GM18505 (cell line): ENCODE data around the gene COL25A1.

ENCODE experiments used
- ATAC-seq: cut with Tn5 transposase; IDR thresholded peaks from one replicate; pipeline ENCODE4 v1.9.1; 2021; ENCODE audit not compliant: unreplicated experiment
- POLR2A ChIP-seq: IDR thresholded peaks from 4 replicates; pipeline ENCODE4 v1.6.1; 2011; ENCODE audit warnings: borderline replicate concordance; ENCODE audit not compliant: insufficient read depth, insufficient read length; ENCODE audit errors: extremely low read depth

Gene COL25A1

GRCh38 chr4:108920395-108921087 is 381.9 kb downstream of the COL25A1 start:
- no peak for TF ChIP-seq POLR2A

GRCh38 chr4:108919226-108919893 is 383.1 kb downstream of the COL25A1 start:
- no peak for ATAC-seq
- TF ChIP-seq POLR2A = no peak

More at GRCh38 chr4:108920395-108921087, 381.9 kb downstream of the COL25A1 start:
- ATAC-seq = no peak

GRCh38 chr4:108917255-108917654 is 385.2 kb downstream of the COL25A1 start:
- ATAC-seq = no peak
- no peak for TF ChIP-seq POLR2A

GRCh38 chr4:108916638-108917037 is 385.8 kb downstream of the COL25A1 start:
- TF ChIP-seq POLR2A = no peak
- no peak for ATAC-seq

GRCh38 chr4:108906866-108907367 is 395.5 kb downstream of the COL25A1 start:
- ATAC-seq = no peak
- TF ChIP-seq POLR2A = no peak

GRCh38 chr4:108906006-108906405 is 396.5 kb downstream of the COL25A1 start:
- ATAC-seq = no peak
- TF ChIP-seq POLR2A = no peak

- no peak for ATAC-seq
- TF ChIP-seq POLR2A = no peak
Observed at GRCh38 chr4:108903464-108904221, 398.8 kb downstream of the COL25A1 start.

GRCh38 chr4:108902769-108903168 is 399.7 kb downstream of the COL25A1 start:
- no peak for TF ChIP-seq POLR2A
- ATAC-seq = no peak

- ATAC-seq = no peak
- no peak for TF ChIP-seq POLR2A
Observed at GRCh38 chr4:108901291-108901690, 401.2 kb downstream of the COL25A1 start.

- no peak for ATAC-seq
- TF ChIP-seq POLR2A = no peak
Observed at GRCh38 chr4:108900018-108900580, 402.4 kb downstream of the COL25A1 start.

GRCh38 chr4:108893468-108893867 is 409.0 kb downstream of the COL25A1 start:
- no peak for ATAC-seq
- no peak for TF ChIP-seq POLR2A

GRCh38 chr4:108891896-108892590 is 410.4 kb downstream of the COL25A1 start:
- TF ChIP-seq POLR2A = no peak
- no peak for ATAC-seq

GRCh38 chr4:108890484-108890881 is 412.0 kb downstream of the COL25A1 start:
- ATAC-seq = no peak
- no peak for TF ChIP-seq POLR2A
